RWPE2 (cell line): ENCODE results near the gene LRP1B.

ENCODE experiments used
- ATAC-seq: fragments of 200-7000 bp; cut with Tn5 transposase; 3 replicates; pipeline ENCODE4 v1.9.1; 2021; ENCODE audit warnings: low read depth
- DNase-seq: peaks from one replicate; pipeline ENCODE4 v3.0.0-alpha.2; 2020; ENCODE audit warnings: low spot score
- H3K27ac ChIP-seq: fragments of 450-650 bp; 2 replicates; pipeline ENCODE4 v1.5.1; 2017; ENCODE audit warnings: mild to moderate bottlenecking; ENCODE audit not compliant: poor library complexity, severe bottlenecking
- H3K27me3 ChIP-seq: fragments of 250-450 bp; sonication (Bioruptor Pico); 2 replicates; pipeline ENCODE4 v1.5.1; 2021; ENCODE audit warnings: mild to moderate bottlenecking, moderate library complexity; ENCODE audit not compliant: insufficient read depth, poor library complexity, severe bottlenecking
- H3K36me3 ChIP-seq: fragments of 250-450 bp; sonication (Bioruptor Pico); 2 replicates; pipeline ENCODE4 v1.5.1; 2020; ENCODE audit warnings: low read depth, mild to moderate bottlenecking, moderate library complexity
- H3K4me1 ChIP-seq: fragments of 250-450 bp; sonication (Bioruptor Pico); 2 replicates; pipeline ENCODE4 v1.5.1; 2021; ENCODE audit warnings: mild to moderate bottlenecking, moderate library complexity; ENCODE audit not compliant: insufficient read depth, poor library complexity, severe bottlenecking
- H3K4me3 ChIP-seq: fragments of 250-450 bp; sonication (Bioruptor Pico); 2 replicates; pipeline ENCODE4 v1.5.1; 2021; ENCODE audit warnings: mild to moderate bottlenecking, moderate library complexity; ENCODE audit not compliant: severe bottlenecking
- H3K9me3 ChIP-seq: fragments of 250-450 bp; sonication (Bioruptor Pico); 2 replicates; pipeline ENCODE4 v1.5.1; 2021; ENCODE audit warnings: mild to moderate bottlenecking, moderate library complexity; ENCODE audit not compliant: severe bottlenecking
- TF ChIP-seq, protein P1 (sequence below): fragments of 450-650 bp; IDR thresholded peaks from one replicate; pipeline ENCODE4 v1.5.1; 2017; ENCODE audit warnings: mild to moderate bottlenecking, moderate library complexity; ENCODE audit not compliant: poor library complexity, severe bottlenecking

Gene LRP1B

DNA sequence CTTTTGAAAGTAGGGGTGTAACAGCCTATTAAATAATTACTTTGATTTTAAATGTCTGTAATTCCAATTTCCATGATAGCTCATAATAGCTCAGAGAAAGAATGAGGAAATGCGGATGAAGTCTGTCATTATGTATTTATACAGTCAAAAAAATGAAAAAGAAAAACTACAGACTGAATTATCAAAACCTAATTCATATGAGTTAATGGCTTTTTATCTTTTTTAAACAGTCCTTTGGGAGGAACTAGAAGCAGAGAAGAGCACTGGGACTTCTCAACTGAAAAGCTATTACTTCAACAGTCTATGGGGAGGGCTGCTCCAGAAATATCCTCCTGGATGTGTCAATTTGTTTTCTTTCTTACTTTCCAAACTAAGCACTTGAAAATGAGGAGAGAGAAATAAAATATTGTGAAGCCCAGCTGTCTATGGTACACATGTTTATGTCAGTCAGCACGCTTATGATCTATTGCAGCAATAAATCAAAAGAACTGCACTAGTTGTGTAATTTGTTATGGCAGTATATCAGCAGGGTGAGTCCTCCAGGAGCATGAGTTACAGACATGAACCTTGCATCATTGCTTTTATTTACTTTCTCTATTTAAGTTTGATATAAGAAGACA, 1550.2 kb downstream of the LRP1B start:
- DNase-seq (no peak), ATAC-seq (peak; percentile 31; the same call in 2 of the 3 replicates)
- Histone ChIP-seq H3K27ac (no peak overlapping the region), H3K36me3 (no peaks in the 10 kb centered on the region), H3K27me3 (no peaks in the 10 kb centered on the region), H3K4me1 (no peaks in the 10 kb centered on the region), H3K4me3 (no peak overlapping the region), H3K9me3 (no peaks in the 10 kb centered on the region)
- TF ChIP-seq, protein P1, sequence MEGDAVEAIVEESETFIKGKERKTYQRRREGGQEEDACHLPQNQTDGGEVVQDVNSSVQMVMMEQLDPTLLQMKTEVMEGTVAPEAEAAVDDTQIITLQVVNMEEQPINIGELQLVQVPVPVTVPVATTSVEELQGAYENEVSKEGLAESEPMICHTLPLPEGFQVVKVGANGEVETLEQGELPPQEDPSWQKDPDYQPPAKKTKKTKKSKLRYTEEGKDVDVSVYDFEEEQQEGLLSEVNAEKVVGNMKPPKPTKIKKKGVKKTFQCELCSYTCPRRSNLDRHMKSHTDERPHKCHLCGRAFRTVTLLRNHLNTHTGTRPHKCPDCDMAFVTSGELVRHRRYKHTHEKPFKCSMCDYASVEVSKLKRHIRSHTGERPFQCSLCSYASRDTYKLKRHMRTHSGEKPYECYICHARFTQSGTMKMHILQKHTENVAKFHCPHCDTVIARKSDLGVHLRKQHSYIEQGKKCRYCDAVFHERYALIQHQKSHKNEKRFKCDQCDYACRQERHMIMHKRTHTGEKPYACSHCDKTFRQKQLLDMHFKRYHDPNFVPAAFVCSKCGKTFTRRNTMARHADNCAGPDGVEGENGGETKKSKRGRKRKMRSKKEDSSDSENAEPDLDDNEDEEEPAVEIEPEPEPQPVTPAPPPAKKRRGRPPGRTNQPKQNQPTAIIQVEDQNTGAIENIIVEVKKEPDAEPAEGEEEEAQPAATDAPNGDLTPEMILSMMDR: no peak

DNA sequence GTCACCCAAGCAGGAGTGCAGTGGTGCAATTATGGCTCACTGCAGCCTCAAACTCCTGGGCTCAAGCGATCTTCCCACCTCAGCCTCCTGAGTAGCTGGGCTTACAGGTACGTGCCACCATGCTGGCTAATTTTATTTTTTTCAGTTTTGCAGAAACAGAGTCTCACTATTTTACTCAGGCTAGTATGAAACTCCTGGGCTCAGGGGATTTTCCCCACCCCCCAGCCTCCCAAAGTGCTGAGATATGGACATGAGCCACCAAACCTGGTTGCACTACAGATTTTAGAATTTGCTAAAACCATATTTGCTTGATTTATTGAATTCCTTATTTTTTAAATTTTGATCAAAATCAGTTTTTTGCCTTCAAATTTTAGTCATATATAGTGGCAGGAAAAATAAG, 1553.4 kb downstream of the LRP1B start:
- Histone ChIP-seq H3K4me1 (no peaks in the 10 kb centered on the region), H3K36me3 (no peaks in the 10 kb centered on the region), H3K27ac (no peak overlapping the region), H3K27me3 (no peaks in the 10 kb centered on the region), H3K4me3 (no peak overlapping the region), H3K9me3 (no peaks in the 10 kb centered on the region)
- TF ChIP-seq, protein P1: no peak
- ATAC-seq (no peak), DNase-seq (no peak)

DNA sequence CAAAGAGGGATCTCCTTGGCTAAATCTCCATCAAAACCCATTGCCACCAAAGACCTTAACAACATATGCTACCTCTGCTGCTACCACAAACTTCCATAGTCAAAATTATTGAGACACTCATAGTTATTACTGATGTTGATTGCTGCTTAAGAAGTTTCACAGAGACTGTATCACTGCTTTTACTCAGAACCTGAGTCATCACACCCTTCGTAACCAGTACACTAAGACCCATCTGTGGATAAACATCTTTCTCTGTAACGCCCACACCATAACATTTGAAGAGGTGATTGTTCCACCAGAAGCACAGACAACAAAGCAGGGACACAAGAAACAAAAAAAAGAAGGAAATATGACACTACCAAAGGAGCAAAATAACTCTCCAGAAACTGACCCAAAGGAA, 1563.1 kb downstream of the LRP1B start:
- TF ChIP-seq, protein P1: no peak
- ATAC-seq (no peak), DNase-seq (no peak)
- H3K27me3 ChIP-seq: no peaks in the 10 kb centered on the region
- no peaks in the 10 kb centered on the region for H3K9me3 ChIP-seq
- no peaks in the 10 kb centered on the region for H3K36me3 ChIP-seq
- H3K4me1 ChIP-seq: no peaks in the 10 kb centered on the region
- H3K27ac ChIP-seq: no peak overlapping the region
- no peak overlapping the region for H3K4me3 ChIP-seq

DNA sequence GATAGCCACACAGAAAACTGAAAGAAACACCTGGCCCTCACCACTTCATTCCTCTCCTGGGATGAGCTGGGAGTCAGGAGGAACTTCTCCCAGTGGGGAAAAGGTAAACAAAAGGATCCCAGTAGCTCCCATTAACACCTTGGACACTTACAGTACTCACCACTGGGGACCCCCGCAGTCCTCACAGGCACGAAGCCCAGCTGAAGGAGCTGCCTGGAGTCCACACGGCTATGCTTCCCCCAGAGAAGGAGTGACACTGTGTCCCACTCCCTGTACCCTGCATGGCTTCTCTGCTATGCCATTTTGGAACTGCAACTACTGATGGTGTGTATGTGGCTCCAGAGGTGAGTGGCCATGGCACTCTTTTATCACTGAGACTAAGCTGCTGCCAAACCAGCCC, 1565.1 kb downstream of the LRP1B start:
- Histone ChIP-seq H3K4me1 (no peaks in the 10 kb centered on the region), H3K27ac (no peak overlapping the region), H3K4me3 (no peak overlapping the region), H3K9me3 (no peaks in the 10 kb centered on the region), H3K36me3 (no peaks in the 10 kb centered on the region), H3K27me3 (no peaks in the 10 kb centered on the region)
- DNase-seq (no peak), ATAC-seq (no peak)
- TF ChIP-seq, protein P1: no peak

DNA sequence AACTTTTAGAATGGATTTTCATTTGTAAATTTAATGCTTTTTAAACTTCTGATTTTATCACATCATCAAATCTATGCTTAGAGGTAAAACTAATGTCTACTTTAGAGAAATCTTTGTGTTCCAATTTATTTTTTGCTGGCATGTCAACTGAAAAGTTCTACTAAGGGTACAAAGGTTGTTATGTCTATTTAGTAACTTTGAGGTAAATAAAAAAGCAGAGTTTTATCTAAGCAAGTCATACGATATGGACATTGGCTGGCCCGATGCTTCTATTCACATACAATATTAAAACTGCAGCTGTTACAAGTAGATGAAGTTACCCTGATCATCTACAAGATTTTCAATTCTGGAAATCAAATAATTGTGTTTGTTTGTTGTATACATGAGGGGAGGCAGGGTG, 1575.1 kb downstream of the LRP1B start:
- H3K9me3 ChIP-seq: no peaks in the 10 kb centered on the region
- H3K36me3 ChIP-seq: no peaks in the 10 kb centered on the region
- H3K27me3 ChIP-seq: no peaks in the 10 kb centered on the region
- H3K4me1 ChIP-seq: no peaks in the 10 kb centered on the region
- TF ChIP-seq, protein P1: no peak
- ATAC-seq: no peak
- no peak overlapping the region for H3K27ac ChIP-seq
- H3K4me3 ChIP-seq: no peak overlapping the region
- DNase-seq: no peak
